MM.1S (cell line): ENCODE measurements around the gene PRX.

Source experiments
- DNase-seq: peaks from one replicate; pipeline ENCODE4 v3.0.0-alpha.2; 2015
- H2AFZ ChIP-seq: fragments of 300-600 bp; sonication (generic); 2 replicates; pipeline ENCODE4 v1.6.0; 2016; ENCODE audit warnings: antibody characterized with exemption, low read length
- H3F3A ChIP-seq: fragments of 300-600 bp; sonication (generic); 2 replicates; pipeline ENCODE4 v1.6.1; 2016; ENCODE audit warnings: mild to moderate bottlenecking, antibody characterized with exemption, low read length, moderate library complexity, mixed read lengths; ENCODE audit not compliant: insufficient read depth
- H3K27ac ChIP-seq: fragments of 300-600 bp; sonication (generic); 2 replicates; pipeline ENCODE4 v1.5.1; 2016; ENCODE audit warnings: mild to moderate bottlenecking, low read length
- H3K27me3 ChIP-seq: fragments of 300-600 bp; sonication (generic); replicated peaks from 2 replicates; pipeline ENCODE4 v1.6.0; 2016; ENCODE audit warnings: low read length; ENCODE audit not compliant: insufficient read depth
- H3K36me3 ChIP-seq: fragments of 300-600 bp; sonication (generic); replicated peaks from 2 replicates; pipeline ENCODE4 v1.6.1; 2016; ENCODE audit warnings: mild to moderate bottlenecking, low read length, mixed read lengths; ENCODE audit not compliant: insufficient read depth
- H3K4me1 ChIP-seq: fragments of 300-600 bp; sonication (generic); 2 replicates; pipeline ENCODE4 v1.6.1; 2016; ENCODE audit warnings: low read length, mixed read lengths
- H3K4me2 ChIP-seq: fragments of 300-600 bp; sonication (generic); 2 replicates; pipeline ENCODE4 v1.6.0; 2016; ENCODE audit warnings: low read depth, low read length
- H3K4me3 ChIP-seq: fragments of 300-600 bp; sonication (generic); 2 replicates; pipeline ENCODE4 v1.5.1; 2016; ENCODE audit warnings: low read length, mixed read lengths
- H3K79me2 ChIP-seq: fragments of 300-600 bp; sonication (generic); 2 replicates; pipeline ENCODE4 v1.6.1; 2016; ENCODE audit warnings: mixed run types, low read length, mixed read lengths
- H3K9ac ChIP-seq: fragments of 300-600 bp; sonication (generic); 2 replicates; pipeline ENCODE4 v1.6.1; 2016; ENCODE audit warnings: low read length, mixed read lengths
- H3K9me2 ChIP-seq: fragments of 300-600 bp; sonication (generic); replicated peaks from 2 replicates; pipeline ENCODE4 v1.6.1; 2016; ENCODE audit warnings: mild to moderate bottlenecking, low read length, mixed read lengths; ENCODE audit not compliant: insufficient read depth
- H3K9me3 ChIP-seq: fragments of 300-600 bp; sonication (generic); replicated peaks from 2 replicates; pipeline ENCODE4 v1.6.1; 2016; ENCODE audit warnings: mild to moderate bottlenecking, low read length, mixed read lengths; ENCODE audit not compliant: insufficient read depth
- H4K20me1 ChIP-seq: fragments of 300-600 bp; sonication (generic); 2 replicates; pipeline ENCODE4 v1.6.1; 2016; ENCODE audit warnings: mild to moderate bottlenecking, low read length, moderate library complexity, mixed read lengths; ENCODE audit not compliant: insufficient read depth
- EZH2 ChIP-seq: fragments of 300-600 bp; sonication (generic); optimal IDR thresholded peaks from 2 replicates; pipeline ENCODE3; 2017; ENCODE audit warnings: low read depth, mild to moderate bottlenecking, antibody characterized with exemption, low read length, mixed read lengths
- EZH2phosphoT487 ChIP-seq: fragments of 300-600 bp; sonication (generic); IDR thresholded peaks from 2 replicates; pipeline ENCODE4 v1.6.1; 2018; ENCODE audit warnings: antibody characterized with exemption, low read length
- TF ChIP-seq, protein P1 (sequence below): fragments of 300-600 bp; sonication (generic); IDR thresholded peaks from 2 replicates; pipeline ENCODE4 v1.5.1; 2016; ENCODE audit warnings: antibody characterized with exemption, low read length, mixed read lengths

PRX gene

DNA sequence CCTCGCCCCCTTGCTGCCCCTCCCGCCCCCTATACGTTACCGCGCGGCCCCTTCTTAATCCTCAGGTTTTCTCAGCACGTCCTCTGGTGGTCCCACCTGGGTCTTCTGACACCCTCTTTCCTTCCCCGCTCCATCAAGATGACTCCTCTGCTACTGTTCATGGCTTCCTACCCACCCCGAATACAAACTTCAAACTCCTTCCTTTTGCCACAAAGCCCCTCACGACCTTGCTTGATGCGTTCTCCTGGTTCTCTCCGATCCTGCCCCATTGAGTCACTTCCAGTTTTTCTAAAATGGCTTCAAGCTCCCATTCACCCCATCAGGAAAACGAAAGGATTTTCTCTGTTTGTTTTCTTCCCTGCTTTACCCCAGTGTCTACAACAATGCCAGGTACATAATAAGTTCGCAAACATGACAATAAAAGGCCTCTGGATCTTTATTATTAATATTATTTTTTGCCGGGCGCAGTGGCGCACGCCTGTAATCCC lies 31.7 kb upstream of the PRX start:
- H3K9me3 ChIP-seq: no peaks in the 10 kb centered on the region
- no peak overlapping the region for H3K27ac ChIP-seq
- H3F3A ChIP-seq: peaks cover 6% of the 10 kb centered on the region
- peak overlapping the region; percentile 83 for H3K4me2 ChIP-seq
- no peaks in the 10 kb centered on the region for H3K9me2 ChIP-seq
- peak overlapping the region; percentile 56 for H3K9ac ChIP-seq
- peaks cover 22% of the 10 kb centered on the region for H3K79me2 ChIP-seq
- H3K4me1 ChIP-seq: 0 out of 2 replicates have a peak, but pooled peaks cover 4% of the 10 kb centered on the region
- H4K20me1 ChIP-seq: no peaks in the 10 kb centered on the region
- no peaks in the 10 kb centered on the region for H3K36me3 ChIP-seq
- no peak for DNase-seq
- H3K27me3 ChIP-seq: no peaks in the 10 kb centered on the region
- TF ChIP-seq, protein P1, sequence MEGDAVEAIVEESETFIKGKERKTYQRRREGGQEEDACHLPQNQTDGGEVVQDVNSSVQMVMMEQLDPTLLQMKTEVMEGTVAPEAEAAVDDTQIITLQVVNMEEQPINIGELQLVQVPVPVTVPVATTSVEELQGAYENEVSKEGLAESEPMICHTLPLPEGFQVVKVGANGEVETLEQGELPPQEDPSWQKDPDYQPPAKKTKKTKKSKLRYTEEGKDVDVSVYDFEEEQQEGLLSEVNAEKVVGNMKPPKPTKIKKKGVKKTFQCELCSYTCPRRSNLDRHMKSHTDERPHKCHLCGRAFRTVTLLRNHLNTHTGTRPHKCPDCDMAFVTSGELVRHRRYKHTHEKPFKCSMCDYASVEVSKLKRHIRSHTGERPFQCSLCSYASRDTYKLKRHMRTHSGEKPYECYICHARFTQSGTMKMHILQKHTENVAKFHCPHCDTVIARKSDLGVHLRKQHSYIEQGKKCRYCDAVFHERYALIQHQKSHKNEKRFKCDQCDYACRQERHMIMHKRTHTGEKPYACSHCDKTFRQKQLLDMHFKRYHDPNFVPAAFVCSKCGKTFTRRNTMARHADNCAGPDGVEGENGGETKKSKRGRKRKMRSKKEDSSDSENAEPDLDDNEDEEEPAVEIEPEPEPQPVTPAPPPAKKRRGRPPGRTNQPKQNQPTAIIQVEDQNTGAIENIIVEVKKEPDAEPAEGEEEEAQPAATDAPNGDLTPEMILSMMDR: peak; percentile 9; the same call in 1 of the 2 replicates
- TF ChIP-seq EZH2phosphoT487 (no peak), EZH2 (no peak)
- H2AFZ ChIP-seq: peak overlapping the region; percentile 91
- H3K4me3 ChIP-seq: peak overlapping the region; percentile 96

DNA sequence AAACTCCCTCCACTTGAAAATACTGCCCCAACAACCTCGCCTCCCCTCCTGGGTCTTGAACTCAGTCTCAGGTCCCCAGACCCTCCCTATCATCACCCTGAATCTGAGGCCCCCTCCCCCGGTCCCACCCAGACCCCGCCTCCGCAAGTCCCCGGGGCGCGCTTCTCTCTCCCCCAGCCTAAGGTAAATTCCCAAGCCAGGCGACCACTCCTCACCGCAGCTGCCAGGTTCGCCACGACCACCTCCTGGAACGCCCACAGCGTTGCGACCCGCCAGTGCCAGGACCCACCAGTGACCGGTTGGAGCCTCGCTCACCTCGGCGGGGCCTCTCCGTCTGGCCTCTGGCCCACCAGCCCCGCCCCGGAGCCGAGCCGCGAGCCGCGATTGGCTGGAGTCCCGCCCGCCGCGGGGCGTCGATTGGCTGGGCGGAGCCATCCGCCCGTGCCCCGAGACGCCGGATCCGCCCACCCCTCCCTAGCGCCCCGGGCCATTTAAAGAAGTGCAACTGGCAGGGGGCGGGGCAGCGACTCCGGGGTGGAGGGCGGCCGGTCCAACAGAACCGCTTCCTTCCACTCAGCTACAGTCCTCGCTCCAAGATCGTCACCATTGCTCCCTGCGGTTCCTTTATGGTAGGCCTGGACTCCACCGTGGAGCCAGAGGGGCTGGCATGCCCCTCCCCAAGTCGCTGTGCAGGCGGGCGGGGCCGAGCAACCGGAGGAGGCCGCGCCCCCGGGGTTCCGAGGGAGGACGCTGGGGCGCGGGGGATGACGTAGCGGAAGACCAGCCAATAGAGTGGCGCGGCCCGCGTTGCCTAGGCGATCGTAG lies 31.0 kb upstream of the PRX start, which contains the start of gene SERTAD3:
Gene SERTAD3 (minus strand): TSS at position 336 of the 825 bp plus-strand sequence. CDS start 2,255 bp downstream, outside the sequence.
- Histone ChIP-seq H4K20me1 (no peaks in the 10 kb centered on the region), H3K27me3 (no peaks in the 10 kb centered on the region), H3K4me2 (peak within 1 kb of the TSS; percentile 92), H3K9me3 (no peaks in the 10 kb centered on the region), H2AFZ (peak within 1 kb of the TSS; percentile 91), H3K79me2 (peaks cover 22% of the 10 kb centered on the region), H3K4me3 (peak within 1 kb of the TSS; percentile 96), H3F3A (peaks cover 6% of the 10 kb centered on the region), H3K36me3 (no peaks in the 10 kb centered on the region), H3K9ac (peak within 1 kb of the TSS; percentile 71), H3K4me1 (0 out of 2 replicates have a peak, but pooled peaks cover 4% of the 10 kb centered on the region), H3K9me2 (no peaks in the 10 kb centered on the region), H3K27ac (peak within 1 kb of the TSS; percentile 72)
- DNase-seq: peak; percentile 96
- TF ChIP-seq EZH2: no peak
- TF ChIP-seq EZH2phosphoT487: no peak
- TF ChIP-seq, protein P1: no peak

DNA sequence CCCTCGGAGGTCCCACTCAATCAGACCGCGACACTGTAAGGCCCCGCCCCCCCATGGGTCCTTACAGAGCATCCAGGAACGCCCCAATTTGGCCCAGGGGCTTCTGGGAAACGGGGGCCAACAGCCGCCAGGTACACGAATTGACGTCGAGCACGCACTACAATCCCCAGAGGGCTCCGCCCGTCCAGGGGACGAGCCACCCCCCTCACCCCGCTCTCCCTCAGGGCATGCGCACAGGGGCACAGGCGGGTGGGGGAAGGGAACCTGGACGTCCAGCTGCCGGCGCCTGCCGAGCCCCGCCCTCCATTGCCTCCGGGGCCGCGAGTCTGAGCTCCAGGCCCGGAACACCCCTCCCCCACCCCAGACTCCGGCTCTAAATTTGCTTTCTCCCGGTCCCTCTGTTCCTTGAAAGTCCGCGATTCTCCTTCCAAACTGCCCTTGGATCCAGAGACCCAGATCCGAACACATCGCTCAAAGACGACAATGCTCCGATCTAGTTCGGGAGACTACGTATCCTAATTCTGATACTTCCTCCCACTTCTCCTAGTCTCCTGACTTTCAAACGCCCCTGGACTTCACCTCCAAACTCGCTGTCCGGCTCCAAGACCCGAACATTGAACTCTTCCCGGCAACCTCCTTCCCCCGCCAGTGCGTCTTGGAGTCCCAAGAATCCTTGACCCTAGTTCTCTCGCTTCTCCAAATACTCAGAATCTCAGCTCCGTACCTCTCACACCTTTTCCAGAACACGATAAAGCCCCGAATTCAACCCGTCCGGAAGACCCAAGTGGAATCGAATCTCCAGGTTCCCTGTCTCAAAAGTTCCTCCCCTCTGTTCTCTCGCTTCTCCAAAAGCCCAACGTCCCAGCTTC lies 30.2 kb upstream of the PRX start:
- Histone ChIP-seq H3K27ac (peak overlapping the region; percentile 72), H3K36me3 (no peaks in the 10 kb centered on the region), H3K9me3 (no peaks in the 10 kb centered on the region), H4K20me1 (no peaks in the 10 kb centered on the region), H3K27me3 (no peaks in the 10 kb centered on the region), H3F3A (peaks cover 6% of the 10 kb centered on the region), H3K4me1 (0 out of 2 replicates have a peak, but pooled peaks cover 4% of the 10 kb centered on the region), H3K4me2 (peak overlapping the region; percentile 92), H3K79me2 (peaks cover 22% of the 10 kb centered on the region), H3K9ac (peak overlapping the region; percentile 71), H2AFZ (peak overlapping the region; percentile 91), H3K4me3 (peak overlapping the region; percentile 96), H3K9me2 (no peaks in the 10 kb centered on the region)
- no peak for TF ChIP-seq EZH2phosphoT487
- TF ChIP-seq, protein P1: no peak
- no peak for TF ChIP-seq EZH2
- peak; percentile 100 for DNase-seq
